ENCODE measurements around the gene PTPRE. TPM values are rescaled to one million over a fixed set of nuclear protein-coding genes. Genes with fewer than 3 reads are reported as not detected.

The PTPRE gene
- total RNA-seq, 2 donors from 2014 or later = 11.3 to 23.5 TPM

- no peaks in the 10 kb centered on the region for H3K9me3 ChIP-seq
- H3K4me1 ChIP-seq = no peaks in the 10 kb centered on the region
- H3K27ac ChIP-seq = no peak overlapping the region
- no peaks in the 10 kb centered on the region for H3K36me3 ChIP-seq
- H3K27me3 ChIP-seq = no peaks in the 10 kb centered on the region
- H3K4me3 ChIP-seq = no peak overlapping the region
- TF ChIP-seq CTCF (IDR thresholded peaks at IDR 0.05) = no peak
- no peak for DNase-seq (ENCODE audit: low spot score)
Measured at GRCh38 chr10:127896590-127896989, 10.3 kb upstream of the PTPRE start.

- no peak for TF ChIP-seq CTCF (IDR thresholded peaks at IDR 0.05)
- no peaks in the 10 kb centered on the region for H3K4me1 ChIP-seq
- DNase-seq (ENCODE audit: low spot score) = no peak
- no peaks in the 10 kb centered on the region for H3K9me3 ChIP-seq
- H3K27ac ChIP-seq = no peak overlapping the region
- H3K4me3 ChIP-seq = no peak overlapping the region
- no peaks in the 10 kb centered on the region for H3K36me3 ChIP-seq
- H3K27me3 ChIP-seq = no peaks in the 10 kb centered on the region
Measured at GRCh38 chr10:127897177-127897576, 9.7 kb upstream of the PTPRE start.

GRCh38 chr10:127899766-127900387 is 7.0 kb upstream of the PTPRE start:
- no peaks in the 10 kb centered on the region for H3K4me1 ChIP-seq
- H3K4me3 ChIP-seq = no peak overlapping the region
- H3K27me3 ChIP-seq = no peaks in the 10 kb centered on the region
- TF ChIP-seq CTCF (IDR thresholded peaks at IDR 0.05) = no peak
- no peaks in the 10 kb centered on the region for H3K36me3 ChIP-seq
- no peaks in the 10 kb centered on the region for H3K9me3 ChIP-seq
- no peak for DNase-seq (ENCODE audit: low spot score)
- H3K27ac ChIP-seq = no peak overlapping the region

- H3K27ac ChIP-seq = no peak overlapping the region
- peaks cover 0 to 19% of the 10 kb centered on the region in 2 donors for H3K4me1 ChIP-seq
- no peaks in the 10 kb centered on the region for H3K36me3 ChIP-seq
- H3K27me3 ChIP-seq = no peaks in the 10 kb centered on the region
- no peak for DNase-seq (ENCODE audit: low spot score)
- H3K9me3 ChIP-seq = no peaks in the 10 kb centered on the region
- no peak overlapping the region for H3K4me3 ChIP-seq
- TF ChIP-seq CTCF (IDR thresholded peaks at IDR 0.05) = no peak
Measured at GRCh38 chr10:127903789-127904188, 3.1 kb upstream of the PTPRE start.

- TF ChIP-seq CTCF (IDR thresholded peaks at IDR 0.05) = no peak
- no peak for DNase-seq (ENCODE audit: low spot score)
- Histone ChIP-seq H3K27ac (no peak overlapping the region), H3K36me3 (no peaks in the 10 kb centered on the region), H3K4me3 (no peak overlapping the region), H3K4me1 (peaks cover 0 to 26% of the 10 kb centered on the region in 2 donors), H3K9me3 (no peaks in the 10 kb centered on the region), H3K27me3 (no peaks in the 10 kb centered on the region)
Measured at GRCh38 chr10:127904311-127905000, 2.4 kb upstream of the PTPRE start.

Measured in right atrium auricular region (tissue), 2 donors.